C4-2B (cell line): Measurements from ENCODE around the gene PPM1B.

Source experiments
- CTCF ChIP-seq: fragments of 450-650 bp; conservative IDR thresholded peaks from 2 replicates; pipeline ENCODE4 v1.5.1; 2017; ENCODE audit warnings: mild to moderate bottlenecking
- ZFX ChIP-seq: fragments of 450-650 bp; IDR thresholded peaks from 2 replicates; pipeline ENCODE4 v1.6.1; 2017

DNA sequence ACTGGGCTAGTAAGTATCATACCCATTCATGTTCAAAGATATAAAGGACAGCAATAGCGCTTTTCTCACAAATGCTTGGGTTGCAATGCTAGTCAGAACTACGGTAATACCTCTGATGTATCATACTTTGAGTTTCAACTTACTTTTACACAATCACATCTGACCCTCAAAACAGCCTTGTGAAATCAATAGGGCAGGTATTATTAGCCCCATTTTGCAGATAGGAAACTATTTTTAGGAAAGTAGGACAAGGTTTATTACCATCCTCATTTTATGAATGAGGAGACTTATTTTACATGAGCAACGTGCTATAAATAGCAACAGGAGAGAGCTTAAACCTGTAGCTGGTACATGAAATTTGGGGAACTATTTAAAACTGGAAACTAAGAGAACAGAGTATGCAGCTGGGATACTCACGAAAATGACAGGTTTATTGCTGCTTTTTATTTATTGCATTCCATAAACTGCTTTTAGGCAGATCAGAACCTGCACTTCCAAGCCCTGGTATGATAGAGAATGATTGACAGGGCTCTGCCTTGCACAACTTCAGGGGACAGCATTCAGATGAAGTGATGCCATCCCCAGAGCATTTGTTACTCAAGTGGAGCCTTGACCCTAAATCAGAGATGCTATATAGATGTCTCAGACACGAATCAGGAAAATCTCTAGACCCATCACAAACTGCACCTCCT, 42.4 kb upstream of the PPM1B start:
- TF ChIP-seq CTCF (no peak), ZFX (no peak)
